H1 (cell line): ENCODE data around the gene ANAPC1. TPM values are rescaled to one million over a fixed set of nuclear protein-coding genes. Genes with fewer than 3 reads are reported as not detected.

Experiments
- ASH2L ChIP-seq: fragments of 200-600, 300-600 bp; sonication (generic); IDR thresholded peaks from one replicate; pipeline ENCODE4 v1.7.1; 2017; ENCODE audit warnings: low read length
- BRCA1 ChIP-seq: IDR thresholded peaks from 2 replicates; pipeline ENCODE4 v1.6.1; 2012; ENCODE audit warnings: low read depth, low read length, improper control_type of control experiment
- CBX8 ChIP-seq: fragments of 300-800, 300-1000 bp; sonication (generic); IDR thresholded peaks from 2 replicates; pipeline ENCODE4 v1.7.1; 2016; ENCODE audit warnings: low read depth, low read length, borderline replicate concordance
- CHD2 ChIP-seq: IDR thresholded peaks from 2 replicates; pipeline ENCODE4 v1.6.1; 2012; ENCODE audit warnings: low read length, improper control_type of control experiment
- CREB1 ChIP-seq: IDR thresholded peaks from 2 replicates; pipeline ENCODE4 v1.6.1; 2012; ENCODE audit warnings: inconsistent platforms
- HDAC2 ChIP-seq, 2 experiments: fragments of 300-600 bp in 1 of 2; sonication (generic) in 1 of 2; IDR thresholded peaks; 2 replicates each; pipeline ENCODE4 v1.6.1; 2011 to 2012; ENCODE audit warnings: low read depth in 2 of 2, low read length in 2 of 2, mild to moderate bottlenecking in 2 of 2, moderate library complexity in 2 of 2, borderline replicate concordance in 1 of 2, inconsistent platforms in 1 of 2
- JUN ChIP-seq: IDR thresholded peaks from 2 replicates; pipeline ENCODE4 v1.6.1; 2011; ENCODE audit warnings: low read depth, mild to moderate bottlenecking, improper control_type of control experiment, low read length
- KDM4A ChIP-seq: IDR thresholded peaks from one replicate; pipeline ENCODE4 v1.7.1; 2012; ENCODE audit warnings: low read depth, mild to moderate bottlenecking, moderate library complexity, low read length, inconsistent platforms; ENCODE audit not compliant: severe bottlenecking
- KDM5A ChIP-seq: fragments of 200-600 bp; IDR thresholded peaks from 2 replicates; pipeline ENCODE4 v1.7.1; 2012; ENCODE audit warnings: mild to moderate bottlenecking, low read length, inconsistent platforms, mixed read lengths
- NANOG ChIP-seq: IDR thresholded peaks from 2 replicates; pipeline ENCODE4 v1.6.1; 2011; ENCODE audit warnings: low read length, low read depth, mild to moderate bottlenecking, inconsistent platforms; ENCODE audit not compliant: insufficient read depth, poor library complexity, severe bottlenecking
- NRF1 ChIP-seq: IDR thresholded peaks from 2 replicates; pipeline ENCODE4 v1.6.1; 2011; ENCODE audit warnings: mild to moderate bottlenecking, low read depth, low read length, improper control_type of control experiment
- POLR2A ChIP-seq, 2 experiments: IDR thresholded peaks; 1 replicate in 1 of 2; 2 replicates in 1 of 2; pipeline ENCODE4 v1.6.1; 2011; ENCODE audit warnings: low read depth in 2 of 2, low read length in 2 of 2, mild to moderate bottlenecking in 2 of 2; ENCODE audit errors: control extremely low read depth in 1 of 2
- POLR2AphosphoS5 ChIP-seq: IDR thresholded peaks from 2 replicates; pipeline ENCODE4 v1.6.1; 2011; ENCODE audit warnings: low read depth, low read length
- RAD21 ChIP-seq, 2 experiments: IDR thresholded peaks in 1 of 2; conservative IDR thresholded peaks in 1 of 2; 2 replicates each; pipeline ENCODE4 v1.6.1; 2011; ENCODE audit warnings: low read depth in 2 of 2, low read length in 2 of 2, improper control_type of control experiment in 1 of 2, inconsistent platforms in 1 of 2, mild to moderate bottlenecking in 1 of 2, moderate library complexity in 1 of 2
- RBBP5 ChIP-seq: IDR thresholded peaks from 2 replicates; pipeline ENCODE4 v1.7.1; 2012; ENCODE audit warnings: low read depth, mild to moderate bottlenecking, inconsistent platforms, low read length, moderate library complexity, borderline replicate concordance
- SAP30 ChIP-seq: fragments of 300-600 bp; sonication (generic); IDR thresholded peaks from 2 replicates; pipeline ENCODE4 v1.7.1; 2012; ENCODE audit warnings: low read length, moderate library complexity, mild to moderate bottlenecking, inconsistent platforms; ENCODE audit not compliant: insufficient read depth, insufficient replicate concordance
- SP1 ChIP-seq: IDR thresholded peaks from 2 replicates; pipeline ENCODE4 v1.6.1; 2011; ENCODE audit warnings: low read depth, low read length
- TAF1 ChIP-seq: IDR thresholded peaks from 2 replicates; pipeline ENCODE4 v1.6.1; 2011; ENCODE audit warnings: mild to moderate bottlenecking, low read depth, low read length
- TAF7 ChIP-seq: optimal IDR thresholded peaks from 2 replicates; pipeline ENCODE3; 2011; ENCODE audit warnings: low read depth, mild to moderate bottlenecking, inconsistent platforms, low read length, moderate library complexity, borderline replicate concordance
- TEAD4 ChIP-seq: IDR thresholded peaks from 2 replicates; pipeline ENCODE4 v1.6.1; 2012; ENCODE audit warnings: low read depth, low read length, inconsistent platforms, mixed read lengths
- USF2 ChIP-seq: IDR thresholded peaks from 2 replicates; pipeline ENCODE4 v1.6.1; 2011; ENCODE audit warnings: low read length, improper control_type of control experiment
- polyA plus RNA-seq, 7 experiments: library from polyadenylated mRNA; depleted of rRNA in 3 of 7; stranded (reverse) in 5 of 7; unstranded in 2 of 7; fragments of >200 nt in 5 of 7; fragments of 200-250 nt in 2 of 7; gene quantifications; 1 replicate in 5 of 7; 2 replicates in 1 of 7; 4 replicates in 1 of 7; pipeline versions ENCODE4 v1.2.1 to v1.2.3, GENCODE V29; 2011 to 2013; ENCODE audit warnings: missing spikeins in 2 of 7, mixed read lengths in 2 of 7
- total RNA-seq: library from RNA; stranded (reverse); fragmentation: NEBNext Ultra II Directional; extraction: Animal tissue kit (Norgen Biotek cat#: 25700); gene quantifications from 2 replicates; pipeline ENCODE4 v1.2.1, GENCODE V29; 2021
- TF ChIP-seq, protein P1 (sequence below): IDR thresholded peaks from 2 replicates; pipeline ENCODE4 v1.6.1; 2012; ENCODE audit warnings: inconsistent platforms

ANAPC1 gene
- total and polyA plus RNA-seq, 2 of the 8 experiments (the other 6 are each of a cell fraction or from before 2014, with no cell fraction given) = 46.6 to 107 TPM

GRCh38 chr2:111883661-111884591 is at the start of gene ANAPC1 (continued):
- TF ChIP-seq HDAC2 (IDR thresholded peaks at IDR 0.05; ENCODE audit: borderline replicate concordance in 1 of 2, low read depth in 2 of 2, low read length in 2 of 2) = no peak; a peak in 1 of 4 replicates
- TF ChIP-seq JUN = no peak
- TF ChIP-seq SAP30 = peak; percentile 76
- peak; percentile 78 for TF ChIP-seq KDM5A
- peak; percentile 52 for TF ChIP-seq KDM4A
- peak; percentile 19; the same call in 1 of the 2 replicates for TF ChIP-seq USF2
- peak; percentile 59 for TF ChIP-seq NRF1
- TF ChIP-seq BRCA1 = no peak
- peak; percentile 48; the same call in 1 of the 2 replicates for TF ChIP-seq SP1
- TF ChIP-seq POLR2A (IDR thresholded peaks at IDR 0.05; ENCODE audit: control extremely low read depth in 1 of 2, low read depth in 2 of 2, low read length in 2 of 2) = peak; percentile 82 to 94
- TF ChIP-seq POLR2AphosphoS5 = peak; percentile 92
- peak; percentile 98 for TF ChIP-seq TAF1
- TF ChIP-seq CHD2 = peak; percentile 73
- peak; percentile 96 for TF ChIP-seq ASH2L
- TF ChIP-seq RBBP5 = peak; percentile 98
- no peak for TF ChIP-seq RAD21 (IDR thresholded peaks at IDR 0.05 in 1 of 2, conservative IDR thresholded peaks at IDR 0.05 in 1 of 2; ENCODE audit: low read depth in 2 of 2, low read length in 2 of 2)
- no peak for TF ChIP-seq TEAD4
- TF ChIP-seq CREB1 = peak; percentile 68
- TF ChIP-seq TAF7 = peak; percentile 90
- TF ChIP-seq, protein P1, sequence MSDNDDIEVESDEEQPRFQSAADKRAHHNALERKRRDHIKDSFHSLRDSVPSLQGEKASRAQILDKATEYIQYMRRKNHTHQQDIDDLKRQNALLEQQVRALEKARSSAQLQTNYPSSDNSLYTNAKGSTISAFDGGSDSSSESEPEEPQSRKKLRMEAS = peak; percentile 81
- no peak for TF ChIP-seq NANOG
- no peak for TF ChIP-seq CBX8
